ENCODE results near the gene ANKRD44. TPM values are rescaled to one million over a fixed set of nuclear protein-coding genes. Genes with fewer than 3 reads are reported as not detected.
A peak's percentile ranks its signal among the peaks of the same experiment; 100 is the strongest.

ANKRD44 gene
- total RNA-seq, 1 donor from 2014 or later, result 59.9 TPM

GRCh38 chr2:197146995-197147394 is 163.6 kb downstream of the ANKRD44 start:
- DNase-seq (ENCODE audit: low spot score), result no peak

- DNase-seq (ENCODE audit: low spot score), result peak; percentile 50
These were observed 165.0 kb downstream of the ANKRD44 start for GRCh38 chr2:197145471-197146056.

DNA sequence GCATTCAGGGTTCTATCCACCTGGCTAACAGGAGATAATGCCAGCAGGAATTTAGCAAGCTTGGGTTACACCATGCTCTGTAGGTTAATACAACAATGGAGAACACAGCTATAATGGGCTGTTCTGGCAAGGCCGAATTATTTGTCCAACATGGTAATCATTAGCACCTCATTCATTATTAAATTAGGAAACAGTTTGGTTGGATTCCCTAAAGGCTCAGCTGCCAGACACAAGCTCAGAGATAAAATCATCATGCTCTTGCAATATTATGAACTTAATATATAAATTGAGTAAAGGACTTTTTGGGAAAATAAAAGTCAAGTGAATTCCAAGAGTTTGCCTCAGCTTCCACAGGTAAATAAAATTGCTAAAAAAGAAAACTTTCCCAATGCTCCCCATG is 166.4 kb downstream of the ANKRD44 start:
- DNase-seq (ENCODE audit: low spot score), result no peak

GRCh38 chr2:197141702-197142473 is 168.7 kb downstream of the ANKRD44 start:
- no peak for DNase-seq (ENCODE audit: low spot score)

GRCh38 chr2:197140045-197140444 is 170.5 kb downstream of the ANKRD44 start:
- no peak for DNase-seq (ENCODE audit: low spot score)

- no peak for DNase-seq (ENCODE audit: low spot score)
These were observed 172.1 kb downstream of the ANKRD44 start for GRCh38 chr2:197138506-197138905.

DNA sequence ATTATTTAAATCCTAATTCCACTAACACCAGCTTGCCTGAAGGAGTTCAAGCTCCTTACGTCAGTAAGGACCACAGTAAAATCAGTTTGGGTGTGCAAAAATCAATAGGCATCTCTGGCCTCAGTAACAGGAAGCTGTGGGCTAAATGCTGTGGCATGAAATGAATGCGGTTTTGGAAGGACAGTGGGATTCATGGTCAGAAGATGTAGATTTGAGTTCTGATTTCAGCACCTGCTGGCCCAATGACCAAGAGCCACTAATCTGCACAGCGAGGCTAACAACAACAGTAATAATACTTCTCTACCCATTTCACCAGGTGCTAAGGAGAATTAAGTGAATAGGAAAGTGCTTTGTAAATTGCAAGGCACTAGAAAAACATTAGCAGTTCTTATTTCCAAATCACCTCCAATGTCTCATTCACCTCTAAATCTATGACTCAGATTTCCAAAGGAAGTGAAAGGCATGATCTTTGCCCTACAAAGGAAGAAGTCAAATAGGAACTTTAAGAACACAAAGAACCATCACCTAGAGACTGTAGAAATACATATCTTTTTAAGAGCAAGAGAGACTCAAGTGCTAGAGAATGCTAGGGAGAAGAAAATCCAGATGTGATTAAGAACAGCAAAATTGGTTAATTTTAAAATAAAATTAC is 172.6 kb downstream of the ANKRD44 start:
- no peak for DNase-seq (ENCODE audit: low spot score)

DNA sequence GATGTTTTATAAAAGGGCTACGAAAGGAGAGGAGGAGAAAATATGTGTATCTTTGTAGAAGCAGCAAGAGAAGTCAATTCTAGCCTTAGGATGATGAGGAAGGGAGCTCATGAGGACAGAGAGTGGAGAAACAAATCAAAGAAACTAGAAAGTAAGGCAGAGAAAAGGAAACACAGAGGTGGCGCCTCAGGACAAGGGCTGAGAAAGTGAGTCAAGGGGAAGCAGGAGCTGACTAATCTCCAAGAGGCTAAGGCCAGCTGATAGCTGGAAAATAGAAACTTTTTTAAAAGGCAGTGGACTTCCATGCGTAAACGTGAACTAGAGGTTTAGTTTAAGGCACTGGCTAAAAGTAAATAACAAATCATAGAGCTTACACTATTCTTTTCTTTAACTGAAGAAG is 173.3 kb downstream of the ANKRD44 start:
- DNase-seq (ENCODE audit: low spot score), result peak; percentile 40

- DNase-seq (ENCODE audit: low spot score), result no peak
These were observed 174.1 kb downstream of the ANKRD44 start for GRCh38 chr2:197136452-197136851.

DNA sequence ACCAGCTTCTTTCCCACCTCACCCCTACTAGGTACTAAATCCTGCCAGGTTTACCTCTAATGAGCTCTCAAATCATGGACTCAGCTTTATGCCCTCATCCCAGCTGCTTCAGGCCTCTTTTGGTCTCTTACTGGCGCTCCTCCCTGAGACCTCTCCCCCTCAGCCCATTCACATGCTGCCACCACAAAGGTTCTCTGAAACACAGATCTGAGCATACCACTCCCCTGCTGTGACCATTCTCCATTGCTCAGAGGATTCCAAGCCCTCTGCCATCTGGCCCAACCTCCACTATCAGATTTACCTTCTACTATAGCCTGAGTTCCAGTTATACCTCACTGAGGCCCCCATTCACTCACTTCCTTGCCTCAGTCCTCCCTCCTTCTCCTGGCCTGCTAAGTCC is 174.8 kb downstream of the ANKRD44 start:
- DNase-seq (ENCODE audit: low spot score), result no peak

DNA sequence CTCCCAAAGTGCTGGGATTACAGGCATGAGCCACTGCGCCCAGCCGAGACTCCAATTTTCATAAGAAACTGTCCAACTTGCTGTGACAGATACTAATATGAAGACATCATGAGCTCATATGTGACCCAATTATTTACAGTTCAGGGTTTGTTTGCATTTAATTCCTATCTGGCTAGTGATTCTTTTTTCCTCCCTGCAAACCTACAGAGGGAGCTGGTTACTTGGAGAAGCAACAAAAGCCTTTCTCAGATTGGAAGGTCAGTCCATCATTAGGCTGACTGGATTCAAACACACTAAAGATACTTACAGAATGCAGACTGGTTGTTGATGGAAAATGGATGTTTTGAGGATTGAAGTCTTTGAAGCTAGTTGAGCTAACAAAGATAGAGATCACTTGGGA is 176.4 kb downstream of the ANKRD44 start:
- no peak for DNase-seq (ENCODE audit: low spot score)

DNA sequence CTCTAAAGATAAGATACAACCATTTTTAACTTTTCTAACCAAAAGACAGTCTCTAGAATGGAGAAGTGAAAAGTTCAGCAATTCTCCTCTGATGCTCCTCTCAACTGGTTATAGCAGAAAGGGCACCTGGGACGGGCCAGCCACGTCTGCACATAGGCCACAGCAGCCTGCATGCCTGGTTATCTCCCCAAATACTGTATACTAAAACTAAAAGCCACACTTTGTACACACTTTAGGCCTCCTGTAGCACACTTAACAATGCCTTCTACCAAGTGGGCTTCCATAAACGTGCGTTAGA is 179.1 kb downstream of the ANKRD44 start:
- DNase-seq (ENCODE audit: low spot score), result no peak

DNA sequence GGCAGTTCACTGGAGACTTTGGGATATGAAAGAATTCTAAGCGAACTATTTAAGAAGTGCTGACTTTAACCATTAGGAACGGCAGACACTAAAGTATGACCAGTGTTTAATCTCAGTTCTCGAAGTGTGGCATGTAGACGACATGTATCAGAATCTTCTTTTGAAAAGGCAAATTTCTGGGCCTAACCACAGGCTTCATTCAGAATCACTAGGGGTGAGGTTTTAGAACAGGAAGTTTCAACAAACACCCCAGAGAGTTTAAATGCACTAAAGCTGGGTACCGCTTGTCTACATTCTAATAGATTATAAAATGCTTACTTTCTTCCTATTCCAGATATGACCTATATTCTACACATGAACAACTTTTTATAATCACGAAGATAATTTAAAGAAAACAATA is 180.3 kb downstream of the ANKRD44 start:
- no peak for DNase-seq (ENCODE audit: low spot score)

DNA sequence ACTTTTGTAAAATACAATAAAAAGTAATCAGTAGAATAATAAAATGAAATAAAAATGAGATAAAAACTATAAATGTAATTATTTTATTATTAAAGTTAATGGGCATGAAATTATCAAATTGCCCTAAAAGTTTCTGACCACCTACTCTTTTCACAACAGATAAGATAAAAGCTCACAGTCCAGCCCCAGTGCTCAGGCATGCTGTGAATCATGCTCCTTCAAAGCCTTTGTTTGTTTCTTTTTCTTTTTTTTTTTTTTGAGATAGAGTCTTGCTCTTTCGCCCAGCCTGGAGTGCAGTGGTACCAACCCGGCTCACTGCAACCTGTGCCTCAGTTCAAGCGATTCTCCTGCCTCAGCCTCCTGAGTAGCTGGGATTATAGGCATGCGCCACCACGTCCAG is 181.7 kb downstream of the ANKRD44 start:
- no peak for DNase-seq (ENCODE audit: low spot score)

GRCh38 chr2:197128126-197128525 is 182.5 kb downstream of the ANKRD44 start:
- no peak for DNase-seq (ENCODE audit: low spot score)

GRCh38 chr2:197126630-197127352 is 183.8 kb downstream of the ANKRD44 start:
- DNase-seq (ENCODE audit: low spot score), result no peak

DNA sequence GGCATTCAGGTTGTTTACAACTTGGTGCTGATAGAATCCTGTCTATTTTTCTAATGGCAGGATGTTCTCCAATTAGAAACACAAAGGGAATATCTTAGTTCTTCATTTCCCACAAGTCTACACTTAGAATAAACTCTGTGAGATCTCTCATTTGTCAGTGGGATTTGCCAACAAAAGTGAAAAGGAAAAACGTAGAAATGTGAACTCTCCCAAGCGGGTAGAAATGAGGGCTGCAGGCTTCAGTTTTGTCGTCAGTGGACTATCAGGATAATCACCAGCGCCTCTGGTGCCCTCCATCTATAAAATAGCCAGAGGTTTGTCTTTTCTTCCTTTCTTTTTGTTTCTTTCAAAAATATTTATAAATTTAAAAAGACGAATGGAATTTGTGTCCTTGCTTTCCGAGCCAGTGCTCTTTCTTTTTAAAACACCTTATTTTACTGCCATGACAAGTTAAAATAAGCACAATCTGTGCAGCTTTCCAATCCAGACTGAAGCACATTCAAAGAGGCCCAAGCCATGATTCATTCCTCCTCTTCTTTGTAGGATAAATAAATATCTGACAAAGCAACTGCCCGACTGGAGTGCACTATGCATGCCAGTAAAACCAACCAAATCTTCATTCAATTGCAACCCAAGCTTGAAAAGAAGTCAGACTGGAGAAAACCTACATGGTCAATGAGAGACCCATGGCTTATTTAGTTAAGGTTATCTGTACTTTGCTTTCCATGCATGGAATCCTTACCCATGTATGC is 185.8 kb downstream of the ANKRD44 start:
- no peak for DNase-seq (ENCODE audit: low spot score)

DNA sequence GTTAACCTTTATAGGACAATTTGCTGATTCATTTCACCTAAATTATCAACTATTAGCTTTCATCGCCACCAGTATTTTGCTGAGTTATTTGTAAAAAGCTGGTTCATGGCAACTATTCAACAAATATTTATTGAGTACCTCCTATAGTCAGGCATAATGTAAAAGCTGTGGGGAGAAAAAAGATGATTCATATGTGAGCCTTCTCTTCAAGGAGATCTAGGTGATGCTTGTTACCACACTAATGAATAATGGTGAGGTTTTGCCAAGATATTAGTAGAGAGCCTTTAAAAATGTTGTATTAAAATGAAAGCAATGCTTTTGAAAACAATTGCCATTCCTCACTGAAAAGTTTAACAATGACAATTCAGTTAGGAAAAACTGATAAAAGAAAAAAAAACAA is 187.8 kb downstream of the ANKRD44 start:
- DNase-seq (ENCODE audit: low spot score), result no peak

DNA sequence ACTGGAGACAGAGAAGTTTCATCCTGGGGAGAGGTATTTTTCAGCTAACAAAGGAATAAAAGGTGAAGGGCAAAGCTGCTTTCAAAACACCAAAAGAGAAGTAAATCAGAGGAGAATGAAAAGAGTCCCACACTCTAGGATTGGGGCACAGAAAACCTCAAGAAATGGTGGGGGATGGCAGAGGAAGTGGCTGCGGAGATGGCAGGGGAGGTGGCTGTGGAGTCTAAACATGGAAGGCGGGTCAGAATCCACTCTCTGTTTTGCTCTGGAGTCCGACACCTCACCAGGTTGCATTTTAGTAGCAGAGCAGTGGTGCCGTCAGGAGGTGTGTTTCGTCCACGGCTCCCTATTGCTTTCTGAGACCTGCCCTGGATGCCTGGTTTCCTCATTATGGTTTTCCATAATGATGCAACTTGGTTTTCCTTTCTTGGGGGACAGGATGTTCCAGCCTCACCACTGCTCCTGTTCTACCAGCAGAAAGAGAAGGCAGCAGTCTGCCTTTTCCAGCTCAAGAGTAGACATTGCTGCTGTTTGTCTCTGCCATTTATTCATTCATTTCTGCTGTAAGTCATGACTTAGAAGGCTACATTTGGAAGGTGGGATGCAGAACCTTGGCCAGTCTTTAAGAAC is 188.7 kb downstream of the ANKRD44 start:
- no peak for DNase-seq (ENCODE audit: low spot score)

- DNase-seq (ENCODE audit: low spot score), result no peak
These were observed 189.3 kb downstream of the ANKRD44 start for GRCh38 chr2:197121255-197121654.

DNA sequence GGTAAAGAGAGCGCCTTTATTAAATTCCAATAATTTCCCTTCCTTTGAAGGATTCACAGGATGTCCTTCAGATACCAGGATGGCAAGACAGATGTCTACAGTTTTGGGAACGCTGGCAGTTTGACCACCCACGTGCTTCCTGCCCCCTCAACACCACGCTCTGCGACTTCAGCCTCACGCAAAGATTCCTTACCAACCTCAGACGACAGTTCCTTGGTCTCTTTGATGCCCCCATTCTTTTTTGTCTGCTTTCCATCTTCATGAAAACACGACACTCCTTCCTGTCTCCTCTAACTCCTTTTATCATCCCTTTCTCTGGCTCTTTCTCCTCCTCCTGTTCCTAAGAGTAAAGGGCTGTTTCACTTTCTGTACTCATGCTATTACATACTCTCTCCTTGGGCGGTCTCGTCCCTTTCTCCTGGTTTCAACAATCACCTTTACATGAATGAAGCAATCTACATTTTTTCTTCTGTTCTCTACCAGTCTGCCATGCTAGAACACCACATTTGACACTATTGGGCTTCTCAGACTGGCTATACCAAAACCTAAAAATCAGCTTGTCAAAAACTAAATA is 194.2 kb downstream of the ANKRD44 start:
- DNase-seq (ENCODE audit: low spot score), result no peak
